ENCODE measurements around the gene L3MBTL4.

L3MBTL4 gene

GRCh38 chr18:6326566-6326965 lies 88.1 kb downstream of the L3MBTL4 start:
- no peak for TF ChIP-seq TAF1 (IDR thresholded peaks at IDR 0.05; ENCODE audit: low read depth, low read length)
- TF ChIP-seq POLR2AphosphoS5 (IDR thresholded peaks at IDR 0.05; ENCODE audit: low read depth, low read length): no peak
- no peak for TF ChIP-seq POU2F2 (IDR thresholded peaks at IDR 0.05; ENCODE audit: low read depth, low read length)
- TF ChIP-seq PAX5 (IDR thresholded peaks at IDR 0.05; ENCODE audit: insufficient read depth, low read length, severe bottlenecking): no peak
- no peak for TF ChIP-seq POLR2A (IDR thresholded peaks at IDR 0.05; ENCODE audit: low read depth, low read length)
- no peak for TF ChIP-seq SPI1 (IDR thresholded peaks at IDR 0.05; ENCODE audit: low read depth, low read length)
- DNase-seq (ENCODE audit: insufficient read length, low spot score) (no peak), FAIRE-seq (no peak)

DNA sequence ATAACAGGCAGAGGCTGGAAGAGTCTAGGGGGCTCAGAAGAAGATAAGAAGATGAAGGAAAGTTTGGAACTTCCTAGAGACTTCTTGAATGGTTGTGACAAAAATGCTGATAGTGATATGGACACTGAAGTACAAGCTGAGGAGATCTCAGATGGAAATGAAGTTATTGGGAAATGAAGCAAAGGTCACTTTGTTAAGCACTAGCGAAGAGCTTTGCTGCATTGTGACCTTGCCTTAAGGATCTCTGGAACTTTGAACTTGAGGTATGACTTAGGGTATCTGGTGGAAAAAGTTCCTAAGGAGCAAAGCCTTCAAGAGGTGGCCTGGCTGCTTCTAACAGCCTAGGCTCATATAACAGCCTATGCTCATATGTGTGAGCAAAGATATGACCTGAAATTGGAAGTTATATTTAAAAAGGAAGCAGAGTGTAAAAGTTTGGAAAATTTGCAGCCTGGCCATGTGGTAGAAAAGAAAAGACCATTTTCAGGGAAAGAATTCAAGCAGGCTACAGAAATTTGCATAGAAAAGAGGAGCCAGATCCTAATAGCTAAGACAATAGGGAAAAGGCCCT lies 91.3 kb downstream of the L3MBTL4 start:
- TF ChIP-seq POU2F2 (IDR thresholded peaks at IDR 0.05; ENCODE audit: low read depth, low read length) (no peak), POLR2A (IDR thresholded peaks at IDR 0.05; ENCODE audit: low read depth, low read length) (no peak), POLR2AphosphoS5 (IDR thresholded peaks at IDR 0.05; ENCODE audit: low read depth, low read length) (no peak)
- DNase-seq (ENCODE audit: insufficient read length, low spot score) (no peak), FAIRE-seq (no peak)

DNA sequence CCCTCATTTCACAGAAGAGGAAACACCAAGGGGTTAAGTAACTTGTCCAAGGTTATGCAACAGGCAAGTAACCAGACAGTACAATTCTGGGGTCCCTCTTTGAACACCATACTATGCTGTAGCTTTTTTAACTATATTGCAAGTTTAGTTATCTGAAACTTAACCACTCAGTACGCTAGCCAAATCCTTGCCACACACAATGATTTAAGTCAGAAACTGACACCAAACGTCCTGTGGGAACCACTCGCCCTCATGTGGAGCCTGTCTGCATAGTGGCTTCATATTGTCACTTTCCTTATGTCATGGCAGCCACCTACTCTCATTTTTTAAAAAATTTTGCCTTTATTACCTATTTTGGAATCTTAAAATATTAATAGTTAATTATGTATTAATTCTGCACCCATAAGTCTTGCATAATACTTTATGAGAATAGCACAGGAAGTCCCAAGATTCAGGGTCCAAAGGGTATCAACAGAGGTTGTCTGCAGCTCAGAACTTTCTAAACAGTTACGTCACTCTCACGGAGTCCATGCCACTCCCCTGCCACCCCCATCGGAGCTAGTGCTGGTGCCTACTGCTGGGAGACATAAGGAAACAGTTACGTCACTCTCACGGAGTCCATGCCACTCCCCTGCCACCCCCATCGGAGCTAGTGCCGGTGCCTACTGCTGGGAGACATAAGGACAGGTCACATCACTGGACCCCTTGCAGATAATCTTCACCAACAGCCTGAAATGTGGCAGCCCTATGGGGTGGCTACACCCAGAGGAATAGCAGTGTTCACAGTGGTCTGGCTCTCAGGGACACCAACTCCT lies 99.0 kb downstream of the L3MBTL4 start:
- FAIRE-seq (no peak), DNase-seq (ENCODE audit: insufficient read length, low spot score) (no peak)
- no peak for TF ChIP-seq SPI1 (IDR thresholded peaks at IDR 0.05; ENCODE audit: low read depth, low read length)
- no peak for TF ChIP-seq TAF1 (IDR thresholded peaks at IDR 0.05; ENCODE audit: low read depth, low read length)
- no peak for TF ChIP-seq POU2F2 (IDR thresholded peaks at IDR 0.05; ENCODE audit: low read depth, low read length)
- TF ChIP-seq POLR2AphosphoS5 (IDR thresholded peaks at IDR 0.05; ENCODE audit: low read depth, low read length): no peak
- no peak for TF ChIP-seq POLR2A (IDR thresholded peaks at IDR 0.05; ENCODE audit: low read depth, low read length)
- TF ChIP-seq PAX5 (IDR thresholded peaks at IDR 0.05; ENCODE audit: insufficient read depth, low read length, severe bottlenecking): no peak

DNA sequence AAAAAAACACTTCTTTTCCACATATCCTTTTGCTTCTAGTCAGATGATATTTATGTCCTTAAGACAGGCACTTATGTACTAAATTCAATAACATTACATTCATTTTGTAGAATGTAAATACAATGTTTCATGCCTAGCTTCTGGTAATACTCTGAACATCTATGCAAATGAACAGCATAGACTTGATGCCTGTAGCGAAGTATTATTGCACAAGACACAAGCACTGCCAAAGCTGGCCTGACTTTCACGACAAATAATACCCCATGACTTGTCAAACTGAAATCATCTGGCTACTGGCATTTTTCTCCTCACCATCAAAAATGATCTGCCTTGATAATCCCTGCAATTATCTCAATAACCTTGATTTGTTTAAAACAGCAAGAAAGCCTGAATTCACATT lies 101.3 kb downstream of the L3MBTL4 start:
- no peak for TF ChIP-seq PAX5 (IDR thresholded peaks at IDR 0.05; ENCODE audit: insufficient read depth, low read length, severe bottlenecking)
- TF ChIP-seq TAF1 (IDR thresholded peaks at IDR 0.05; ENCODE audit: low read depth, low read length): no peak
- no peak for TF ChIP-seq SPI1 (IDR thresholded peaks at IDR 0.05; ENCODE audit: low read depth, low read length)
- no peak for TF ChIP-seq POU2F2 (IDR thresholded peaks at IDR 0.05; ENCODE audit: low read depth, low read length)
- no peak for TF ChIP-seq POLR2AphosphoS5 (IDR thresholded peaks at IDR 0.05; ENCODE audit: low read depth, low read length)
- TF ChIP-seq POLR2A (IDR thresholded peaks at IDR 0.05; ENCODE audit: low read depth, low read length): no peak
- DNase-seq (ENCODE audit: insufficient read length, low spot score) (no peak), FAIRE-seq (no peak)

GRCh38 chr18:6311456-6312215 lies 103.1 kb downstream of the L3MBTL4 start:
- no peak for FAIRE-seq
- DNase-seq (ENCODE audit: insufficient read length, low spot score): no peak
- TF ChIP-seq PAX5 (IDR thresholded peaks at IDR 0.05; ENCODE audit: insufficient read depth, low read length, severe bottlenecking) (no peak), TAF1 (IDR thresholded peaks at IDR 0.05; ENCODE audit: low read depth, low read length) (no peak), POLR2A (IDR thresholded peaks at IDR 0.05; ENCODE audit: low read depth, low read length) (no peak), POU2F2 (IDR thresholded peaks at IDR 0.05; ENCODE audit: low read depth, low read length) (no peak), SPI1 (IDR thresholded peaks at IDR 0.05; ENCODE audit: low read depth, low read length) (no peak), POLR2AphosphoS5 (IDR thresholded peaks at IDR 0.05; ENCODE audit: low read depth, low read length) (no peak)

DNA sequence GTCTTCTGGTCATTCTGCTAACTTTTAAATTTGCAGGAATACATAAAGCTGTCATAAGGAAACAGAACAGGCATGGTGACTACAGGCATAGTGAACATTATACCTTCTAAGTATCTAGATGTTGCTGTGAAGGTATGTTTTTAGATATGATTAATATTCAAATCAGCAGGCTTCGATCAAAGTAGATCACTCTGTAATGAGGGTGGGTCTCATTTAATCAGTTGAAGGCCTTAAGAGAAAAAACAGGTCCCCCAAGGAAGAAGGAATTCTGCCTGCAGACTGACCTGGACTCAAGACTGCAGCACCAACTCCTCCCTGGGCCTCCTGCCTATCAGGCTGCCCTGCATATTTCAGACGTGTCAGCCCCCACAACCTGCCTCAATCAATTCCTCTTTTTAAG lies 104.0 kb downstream of the L3MBTL4 start:
- FAIRE-seq (no peak), DNase-seq (ENCODE audit: insufficient read length, low spot score) (no peak)
- no peak for TF ChIP-seq PAX5 (IDR thresholded peaks at IDR 0.05; ENCODE audit: insufficient read depth, low read length, severe bottlenecking)
- no peak for TF ChIP-seq POU2F2 (IDR thresholded peaks at IDR 0.05; ENCODE audit: low read depth, low read length)
- TF ChIP-seq POLR2A (IDR thresholded peaks at IDR 0.05; ENCODE audit: low read depth, low read length): no peak

- FAIRE-seq: no peak
- no peak for DNase-seq (ENCODE audit: insufficient read length, low spot score)
- TF ChIP-seq TAF1 (IDR thresholded peaks at IDR 0.05; ENCODE audit: low read depth, low read length) (no peak), POU2F2 (IDR thresholded peaks at IDR 0.05; ENCODE audit: low read depth, low read length) (no peak), POLR2A (IDR thresholded peaks at IDR 0.05; ENCODE audit: low read depth, low read length) (no peak), POLR2AphosphoS5 (IDR thresholded peaks at IDR 0.05; ENCODE audit: low read depth, low read length) (no peak), PAX5 (IDR thresholded peaks at IDR 0.05; ENCODE audit: insufficient read depth, low read length, severe bottlenecking) (no peak)
Observed at GRCh38 chr18:6297875-6298274, 116.8 kb downstream of the L3MBTL4 start.

DNA sequence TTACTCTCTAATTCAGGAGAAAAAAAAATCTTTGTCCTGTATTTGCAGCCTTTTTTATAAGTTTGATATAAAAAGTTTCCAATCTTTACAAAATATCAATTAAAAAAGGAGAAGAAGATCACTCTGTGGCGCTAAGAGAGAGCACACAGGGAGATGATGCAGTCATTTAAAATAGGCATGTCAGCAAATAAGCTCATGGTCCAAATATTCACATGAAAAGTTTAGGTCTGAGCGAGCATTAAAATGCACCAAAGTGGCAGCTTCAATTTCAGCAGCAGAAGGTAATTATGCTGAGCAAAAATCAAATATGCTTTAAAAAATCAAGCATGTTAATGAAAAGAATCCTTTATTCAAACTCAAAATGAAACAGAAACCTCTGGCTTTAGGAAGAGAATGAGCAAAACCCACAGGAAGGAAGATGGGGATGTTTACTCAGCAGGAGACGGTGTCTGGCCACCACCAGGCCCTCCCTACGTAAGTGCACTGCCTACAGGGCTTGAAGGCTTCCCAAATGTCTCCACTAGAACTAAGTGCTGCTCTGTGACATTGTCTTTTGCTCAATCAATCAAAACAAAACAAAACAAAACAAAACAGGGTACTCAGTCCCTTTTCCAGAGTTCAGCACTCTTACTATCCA lies 120.4 kb downstream of the L3MBTL4 start:
- TF ChIP-seq SPI1 (IDR thresholded peaks at IDR 0.05; ENCODE audit: low read depth, low read length): no peak
- no peak for TF ChIP-seq PAX5 (IDR thresholded peaks at IDR 0.05; ENCODE audit: insufficient read depth, low read length, severe bottlenecking)
- no peak for TF ChIP-seq POU2F2 (IDR thresholded peaks at IDR 0.05; ENCODE audit: low read depth, low read length)
- no peak for TF ChIP-seq TAF1 (IDR thresholded peaks at IDR 0.05; ENCODE audit: low read depth, low read length)
- no peak for TF ChIP-seq POLR2AphosphoS5 (IDR thresholded peaks at IDR 0.05; ENCODE audit: low read depth, low read length)
- no peak for TF ChIP-seq POLR2A (IDR thresholded peaks at IDR 0.05; ENCODE audit: low read depth, low read length)
- FAIRE-seq: peak; percentile 20
- no peak for DNase-seq (ENCODE audit: insufficient read length, low spot score)

DNA sequence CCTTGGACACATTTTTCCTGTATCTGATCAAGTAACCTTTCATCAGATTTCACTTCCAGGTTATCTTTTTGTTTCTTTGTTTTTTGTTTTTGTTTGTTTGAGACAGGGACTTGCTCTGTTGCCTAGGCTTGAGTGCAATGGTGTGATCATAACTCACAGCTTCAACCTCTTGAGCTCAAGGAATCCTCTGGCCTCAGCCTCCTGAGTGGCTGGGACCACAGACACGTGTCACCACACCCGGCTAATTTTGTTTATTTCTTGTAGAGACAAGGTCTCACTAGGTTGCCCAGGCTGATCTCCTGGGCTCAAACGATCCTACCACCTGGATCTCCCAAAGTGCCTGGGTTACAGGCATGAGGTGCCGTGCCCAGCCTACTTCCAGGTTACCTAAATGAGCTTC lies 124.9 kb downstream of the L3MBTL4 start:
- DNase-seq (ENCODE audit: insufficient read length, low spot score): no peak
- FAIRE-seq: no peak

More for the DNA sequence above, 124.9 kb downstream of the L3MBTL4 start:
- no peak for TF ChIP-seq POU2F2 (IDR thresholded peaks at IDR 0.05; ENCODE audit: low read depth, low read length)
- no peak for TF ChIP-seq TAF1 (IDR thresholded peaks at IDR 0.05; ENCODE audit: low read depth, low read length)
- TF ChIP-seq POLR2AphosphoS5 (IDR thresholded peaks at IDR 0.05; ENCODE audit: low read depth, low read length): no peak
- TF ChIP-seq POLR2A (IDR thresholded peaks at IDR 0.05; ENCODE audit: low read depth, low read length): no peak
- no peak for TF ChIP-seq SPI1 (IDR thresholded peaks at IDR 0.05; ENCODE audit: low read depth, low read length)
- no peak for TF ChIP-seq PAX5 (IDR thresholded peaks at IDR 0.05; ENCODE audit: insufficient read depth, low read length, severe bottlenecking)

Measured in GM12891 (cell line).